Fibroblast of pulmonary artery (primary cell): ENCODE data around the gene ROBO4.

ENCODE experiments used
- DNase-seq: peaks from one replicate; pipeline ENCODE4 v3.0.0-alpha.2; 2010; ENCODE audit warnings: low read depth
- H3K4me3 ChIP-seq: replicated peaks from 2 replicates; pipeline ENCODE4 v1.5.1; 2011; ENCODE audit warnings: low read depth, mild to moderate bottlenecking, control low read depth, low read length, moderate library complexity
- TF ChIP-seq, protein P1 (sequence below): IDR thresholded peaks from 2 replicates; pipeline ENCODE4 v1.5.1; 2011; ENCODE audit warnings: mild to moderate bottlenecking, control low read depth, low read length, inconsistent platforms; ENCODE audit errors: missing control alignments

Gene ROBO4

GRCh38 chr11:124864892-124865180 lies 32.8 kb downstream of the ROBO4 start:
- TF ChIP-seq, protein P1, sequence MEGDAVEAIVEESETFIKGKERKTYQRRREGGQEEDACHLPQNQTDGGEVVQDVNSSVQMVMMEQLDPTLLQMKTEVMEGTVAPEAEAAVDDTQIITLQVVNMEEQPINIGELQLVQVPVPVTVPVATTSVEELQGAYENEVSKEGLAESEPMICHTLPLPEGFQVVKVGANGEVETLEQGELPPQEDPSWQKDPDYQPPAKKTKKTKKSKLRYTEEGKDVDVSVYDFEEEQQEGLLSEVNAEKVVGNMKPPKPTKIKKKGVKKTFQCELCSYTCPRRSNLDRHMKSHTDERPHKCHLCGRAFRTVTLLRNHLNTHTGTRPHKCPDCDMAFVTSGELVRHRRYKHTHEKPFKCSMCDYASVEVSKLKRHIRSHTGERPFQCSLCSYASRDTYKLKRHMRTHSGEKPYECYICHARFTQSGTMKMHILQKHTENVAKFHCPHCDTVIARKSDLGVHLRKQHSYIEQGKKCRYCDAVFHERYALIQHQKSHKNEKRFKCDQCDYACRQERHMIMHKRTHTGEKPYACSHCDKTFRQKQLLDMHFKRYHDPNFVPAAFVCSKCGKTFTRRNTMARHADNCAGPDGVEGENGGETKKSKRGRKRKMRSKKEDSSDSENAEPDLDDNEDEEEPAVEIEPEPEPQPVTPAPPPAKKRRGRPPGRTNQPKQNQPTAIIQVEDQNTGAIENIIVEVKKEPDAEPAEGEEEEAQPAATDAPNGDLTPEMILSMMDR: no peak
- no peak for DNase-seq
- H3K4me3 ChIP-seq: no peak overlapping the region

DNA sequence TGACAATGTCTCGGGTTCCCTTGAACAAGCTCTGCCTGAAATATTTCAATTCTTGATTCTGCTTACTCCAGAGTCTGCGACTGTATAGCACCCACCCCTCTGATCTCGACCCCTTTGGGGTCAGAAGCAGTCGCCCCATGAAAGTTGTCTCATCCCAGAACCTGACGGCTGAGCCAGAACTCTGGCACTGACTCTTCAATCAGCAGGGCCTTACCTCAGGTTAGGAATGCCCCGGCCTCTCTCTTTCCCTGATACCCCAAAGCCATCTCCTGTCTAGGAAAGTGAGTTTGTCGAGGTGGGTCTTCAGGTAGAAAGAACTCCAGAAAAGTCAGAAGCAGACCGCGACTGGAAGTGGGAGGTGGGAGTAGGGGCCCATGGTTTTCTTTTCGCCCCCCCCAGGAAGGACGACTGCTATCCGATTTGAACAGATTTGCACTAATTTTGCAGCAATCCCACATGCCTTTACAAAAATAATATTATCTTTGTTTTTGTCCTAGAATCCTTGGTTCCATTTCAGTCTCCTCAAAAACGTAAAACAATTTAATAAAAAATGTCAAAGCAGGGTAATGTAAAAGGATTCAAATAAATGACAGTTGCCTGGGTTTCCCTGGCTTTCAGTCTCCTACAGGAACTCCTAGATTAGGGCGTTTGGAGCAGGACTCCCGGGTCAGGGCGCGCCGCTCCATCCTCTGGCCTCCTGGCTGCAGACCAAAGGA lies 33.3 kb downstream of the ROBO4 start:
- DNase-seq: no peak
- no peak overlapping the region for H3K4me3 ChIP-seq
- TF ChIP-seq, protein P1: no peak

DNA sequence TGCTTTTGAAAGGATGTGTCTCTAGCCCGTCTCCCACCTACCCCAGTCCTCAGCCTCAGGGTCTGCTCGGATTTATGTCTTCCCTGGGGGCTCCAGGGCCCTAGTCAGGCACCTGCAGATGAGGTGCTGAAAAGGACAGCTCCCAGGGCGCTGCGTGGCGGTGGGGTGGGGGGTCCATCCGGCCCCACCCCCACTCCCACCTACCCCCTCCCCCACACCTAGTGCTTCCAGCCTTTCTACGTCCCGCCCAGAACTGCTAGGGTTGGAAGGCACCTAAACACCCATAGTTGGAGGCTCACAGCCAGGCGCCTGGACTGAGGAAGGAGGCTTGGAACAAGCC lies 33.9 kb downstream of the ROBO4 start:
- TF ChIP-seq, protein P1: no peak
- H3K4me3 ChIP-seq: no peak overlapping the region
- no peak for DNase-seq

- TF ChIP-seq, protein P1: no peak
- peak overlapping the region; percentile 29 for H3K4me3 ChIP-seq
- DNase-seq: peak; percentile 38
Measured at GRCh38 chr11:124863137-124863825, 34.4 kb downstream of the ROBO4 start.

DNA sequence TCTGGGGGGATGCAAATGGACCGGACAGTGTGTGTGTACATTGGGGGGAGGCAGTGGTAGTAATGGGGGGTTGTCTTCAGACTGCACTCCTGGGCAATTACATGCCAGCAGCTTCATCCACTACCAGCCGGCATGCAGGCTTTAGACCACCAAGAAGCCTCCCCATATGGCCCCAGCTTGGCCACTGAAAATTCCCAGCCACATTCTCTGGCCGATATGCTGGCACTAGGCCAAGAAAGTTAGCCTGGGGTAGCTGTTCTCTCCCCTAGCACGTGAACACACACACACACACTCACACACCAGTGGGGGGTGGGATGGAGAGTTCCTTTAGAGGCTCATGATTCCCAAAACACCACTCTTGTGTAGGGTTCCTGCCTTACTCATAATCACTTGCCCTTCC lies 36.0 kb downstream of the ROBO4 start:
- DNase-seq: no peak
- H3K4me3 ChIP-seq: no peak overlapping the region
- TF ChIP-seq, protein P1: no peak

DNA sequence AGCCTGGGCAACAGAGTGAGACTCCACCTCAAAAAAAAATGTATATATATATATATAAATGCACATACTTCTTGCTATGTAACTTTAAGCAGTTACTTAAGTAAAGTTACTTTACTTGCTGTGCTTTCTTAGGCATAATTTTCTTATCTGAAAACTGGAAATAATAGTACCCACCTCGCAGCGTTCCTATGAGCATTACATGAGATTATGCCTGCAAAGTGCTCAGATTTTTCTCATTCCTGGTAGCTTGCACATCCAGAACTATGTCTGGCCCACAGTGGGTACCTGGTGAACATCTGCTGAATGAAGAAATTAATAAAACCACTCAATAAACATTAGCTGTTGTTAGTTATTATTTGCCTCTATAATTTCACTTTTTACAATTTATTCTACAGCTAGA lies 38.5 kb downstream of the ROBO4 start:
- DNase-seq: no peak
- TF ChIP-seq, protein P1: no peak
- no peak overlapping the region for H3K4me3 ChIP-seq
